SK-N-SH treated with all-trans-retinoic acid at 6 μM for 48 hours (cell line): ENCODE results near the gene CAMKK2.

Experiments used
- ATAC-seq: fragments of 200-7000 bp; cut with Tn5 transposase; 3 replicates; pipeline ENCODE4 v1.9.1; 2020; ENCODE audit warnings: mild to moderate bottlenecking, moderate library complexity
- ARNTL ChIP-seq: fragments of 450-650 bp; formaldehyde crosslinking; IDR thresholded peaks from 2 replicates; pipeline ENCODE4 v1.5.0; 2020; ENCODE audit warnings: low read depth, mild to moderate bottlenecking, moderate library complexity, borderline replicate concordance
- BACH2 ChIP-seq: fragments of 250-450 bp; sonication (Bioruptor Pico); IDR thresholded peaks from 2 replicates; pipeline ENCODE4 v1.9.0; 2021; ENCODE audit warnings: mild to moderate bottlenecking, borderline replicate concordance
- CSDC2 ChIP-seq: fragments of 250-450 bp; sonication (Bioruptor Pico); IDR thresholded peaks from 2 replicates; pipeline ENCODE4 v1.5.0; 2020; ENCODE audit warnings: mild to moderate bottlenecking, moderate library complexity
- ESRRG ChIP-seq: fragments of 250-450 bp; sonication (Bioruptor Pico); IDR thresholded peaks from 2 replicates; pipeline ENCODE4 v1.6.1; 2021; ENCODE audit warnings: mild to moderate bottlenecking
- GLIS3 ChIP-seq: fragments of 250-450 bp; sonication (Bioruptor Pico); IDR thresholded peaks from 2 replicates; pipeline ENCODE4 v1.5.0; 2020; ENCODE audit warnings: mild to moderate bottlenecking, moderate library complexity
- ISL1 ChIP-seq: fragments of 250-450 bp; sonication (Bioruptor Pico); IDR thresholded peaks from 2 replicates; pipeline ENCODE4 v2.1.2; 2022; ENCODE audit warnings: mild to moderate bottlenecking, moderate library complexity
- OSR1 ChIP-seq: fragments of 250-450 bp; sonication (Bioruptor Pico); IDR thresholded peaks from 2 replicates; pipeline ENCODE4 v1.8.0; 2022; ENCODE audit warnings: moderate library complexity, mild to moderate bottlenecking, inconsistent platforms
- PATZ1 ChIP-seq: fragments of 250-450 bp; sonication (Bioruptor Pico); IDR thresholded peaks from 2 replicates; pipeline ENCODE4 v1.8.0; 2020; ENCODE audit warnings: mild to moderate bottlenecking, moderate library complexity, borderline replicate concordance
- POU6F1 ChIP-seq: fragments of 250-450 bp; sonication (Bioruptor Pico); IDR thresholded peaks from 2 replicates; pipeline ENCODE4 v1.8.0; 2021; ENCODE audit warnings: low read depth, mild to moderate bottlenecking, moderate library complexity, borderline replicate concordance
- PPARA ChIP-seq: fragments of 250-450 bp; sonication (Bioruptor Pico); IDR thresholded peaks from 2 replicates; pipeline ENCODE4 v1.5.0; 2020; ENCODE audit warnings: mild to moderate bottlenecking, borderline replicate concordance
- RARB ChIP-seq: fragments of 250-450 bp; sonication (Bioruptor Pico); IDR thresholded peaks from 2 replicates; pipeline ENCODE4 v1.8.0; 2021; ENCODE audit warnings: mild to moderate bottlenecking, moderate library complexity
- SNAI2 ChIP-seq: fragments of 250-450 bp; sonication (Bioruptor Pico); IDR thresholded peaks from 2 replicates; pipeline ENCODE4 v1.5.0; 2020; ENCODE audit warnings: mild to moderate bottlenecking, moderate library complexity
- TCF4 ChIP-seq: fragments of 250-450 bp; sonication (Bioruptor Pico); IDR thresholded peaks from 2 replicates; pipeline ENCODE4 v1.8.0; 2021; ENCODE audit warnings: mild to moderate bottlenecking, moderate library complexity, borderline replicate concordance
- TOX ChIP-seq: fragments of 250-450 bp; sonication (Bioruptor Pico); IDR thresholded peaks from 2 replicates; pipeline ENCODE4 v1.8.0; 2021; ENCODE audit warnings: mild to moderate bottlenecking, moderate library complexity, borderline replicate concordance
- ZC3H10 ChIP-seq: fragments of 250-450 bp; sonication (Bioruptor Pico); IDR thresholded peaks from 2 replicates; pipeline ENCODE4 v1.5.1; 2021; ENCODE audit warnings: mild to moderate bottlenecking, moderate library complexity
- ZFP3 ChIP-seq: fragments of 250-450 bp; sonication (Bioruptor Pico); IDR thresholded peaks from 2 replicates; pipeline ENCODE4 v1.5.0; 2020; ENCODE audit warnings: mild to moderate bottlenecking, moderate library complexity
- ZFP30 ChIP-seq: fragments of 450-650 bp; formaldehyde crosslinking; IDR thresholded peaks from 2 replicates; pipeline ENCODE4 v1.5.0; 2022; ENCODE audit warnings: mild to moderate bottlenecking, moderate library complexity
- ZNF565 ChIP-seq: fragments of 450-650 bp; formaldehyde crosslinking; conservative IDR thresholded peaks from 2 replicates; pipeline ENCODE4 v1.5.0; 2020; ENCODE audit warnings: low read depth, mild to moderate bottlenecking, moderate library complexity
- ZNF70 ChIP-seq: fragments of 450-650 bp; formaldehyde crosslinking; IDR thresholded peaks from 2 replicates; pipeline ENCODE4 v1.5.0; 2020; ENCODE audit warnings: mild to moderate bottlenecking, moderate library complexity
- ZNF8 ChIP-seq: fragments of 450-650 bp; formaldehyde crosslinking; IDR thresholded peaks from 2 replicates; pipeline ENCODE4 v1.5.0; 2020; ENCODE audit warnings: mild to moderate bottlenecking, moderate library complexity
- TF ChIP-seq, protein P1 (sequence below): fragments of 250-450 bp; sonication (Bioruptor Pico); IDR thresholded peaks from 2 replicates; pipeline ENCODE4 v1.5.1; 2021; ENCODE audit warnings: mild to moderate bottlenecking, moderate library complexity
- TF ChIP-seq, protein P2 (sequence below): fragments of 250-450 bp; sonication (Bioruptor Pico); IDR thresholded peaks from 2 replicates; pipeline ENCODE4 v1.5.0; 2020; ENCODE audit warnings: mild to moderate bottlenecking, moderate library complexity

The CAMKK2 gene

DNA sequence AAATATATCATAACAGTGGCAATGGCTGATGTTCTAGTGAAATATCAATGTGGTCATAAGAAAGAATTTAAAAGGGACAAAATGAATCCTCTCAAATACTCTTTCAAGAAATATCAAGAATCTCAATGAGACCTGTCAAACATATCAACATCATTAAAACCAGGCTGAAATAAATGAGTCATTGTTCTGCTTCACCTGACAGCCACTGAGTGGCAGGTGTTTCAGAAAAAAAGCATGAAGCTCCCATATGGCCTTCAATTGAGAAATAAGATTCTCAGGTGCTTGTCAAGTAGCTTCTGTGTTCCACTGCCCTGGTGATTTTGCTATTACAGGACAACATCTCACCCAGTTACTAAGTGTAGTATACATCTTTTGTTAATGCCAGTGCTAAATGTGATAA is 34.2 kb upstream of the CAMKK2 start:
- TF ChIP-seq GLIS3 (CRISPR knock-in tag) = no peak
- TF ChIP-seq ISL1 (CRISPR knock-in tag) = no peak
- no peak for TF ChIP-seq CSDC2
- TF ChIP-seq ARNTL (CRISPR knock-in tag) = no peak
- no peak for TF ChIP-seq ZFP30
- no peak for TF ChIP-seq PPARA
- TF ChIP-seq BACH2 (CRISPR knock-in tag) = no peak
- no peak for TF ChIP-seq ZNF565
- TF ChIP-seq TOX (CRISPR knock-in tag) = no peak
- no peak for TF ChIP-seq PATZ1 (CRISPR knock-in tag)
- TF ChIP-seq OSR1 (CRISPR knock-in tag) = no peak
- no peak for TF ChIP-seq ZFP3 (CRISPR knock-in tag)
- no peak for ATAC-seq

GRCh38 chr12:121330195-121330594 is 33.7 kb upstream of the CAMKK2 start:
- TF ChIP-seq ZFP30 = no peak
- no peak for TF ChIP-seq TCF4 (CRISPR knock-in tag)
- TF ChIP-seq, protein P1, sequence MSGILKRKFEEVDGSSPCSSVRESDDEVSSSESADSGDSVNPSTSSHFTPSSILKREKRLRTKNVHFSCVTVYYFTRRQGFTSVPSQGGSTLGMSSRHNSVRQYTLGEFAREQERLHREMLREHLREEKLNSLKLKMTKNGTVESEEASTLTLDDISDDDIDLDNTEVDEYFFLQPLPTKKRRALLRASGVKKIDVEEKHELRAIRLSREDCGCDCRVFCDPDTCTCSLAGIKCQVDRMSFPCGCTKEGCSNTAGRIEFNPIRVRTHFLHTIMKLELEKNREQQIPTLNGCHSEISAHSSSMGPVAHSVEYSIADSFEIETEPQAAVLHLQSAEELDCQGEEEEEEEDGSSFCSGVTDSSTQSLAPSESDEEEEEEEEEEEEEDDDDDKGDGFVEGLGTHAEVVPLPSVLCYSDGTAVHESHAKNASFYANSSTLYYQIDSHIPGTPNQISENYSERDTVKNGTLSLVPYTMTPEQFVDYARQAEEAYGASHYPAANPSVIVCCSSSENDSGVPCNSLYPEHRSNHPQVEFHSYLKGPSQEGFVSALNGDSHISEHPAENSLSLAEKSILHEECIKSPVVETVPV = no peak
- TF ChIP-seq PPARA = no peak
- TF ChIP-seq SNAI2 (CRISPR knock-in tag) = no peak
- no peak for TF ChIP-seq ZC3H10
- no peak for TF ChIP-seq TOX (CRISPR knock-in tag)
- no peak for ATAC-seq

- ATAC-seq = no peak
- TF ChIP-seq PPARA (no peak), ESRRG (no peak), POU6F1 (CRISPR knock-in tag) (no peak), BACH2 (CRISPR knock-in tag) (no peak)
- TF ChIP-seq, all 23 proteins: peak for 0
These were observed 32.1 kb upstream of the CAMKK2 start for GRCh38 chr12:121328620-121329019.

- ATAC-seq = no peak; the same call in 2 of the 3 replicates
- TF ChIP-seq TOX (CRISPR knock-in tag) (no peak), ESRRG (no peak), PATZ1 (CRISPR knock-in tag) (no peak), ZNF70 (no peak), POU6F1 (CRISPR knock-in tag) (no peak), OSR1 (CRISPR knock-in tag) (no peak), ZNF565 (no peak), ARNTL (CRISPR knock-in tag) (no peak), ZC3H10 (no peak), TCF4 (CRISPR knock-in tag) (no peak), ZFP3 (CRISPR knock-in tag) (no peak), RARB (no peak), ZNF8 (CRISPR knock-in tag) (no peak), ZFP30 (no peak)
- TF ChIP-seq, protein P1 = no peak
- TF ChIP-seq, protein P2, sequence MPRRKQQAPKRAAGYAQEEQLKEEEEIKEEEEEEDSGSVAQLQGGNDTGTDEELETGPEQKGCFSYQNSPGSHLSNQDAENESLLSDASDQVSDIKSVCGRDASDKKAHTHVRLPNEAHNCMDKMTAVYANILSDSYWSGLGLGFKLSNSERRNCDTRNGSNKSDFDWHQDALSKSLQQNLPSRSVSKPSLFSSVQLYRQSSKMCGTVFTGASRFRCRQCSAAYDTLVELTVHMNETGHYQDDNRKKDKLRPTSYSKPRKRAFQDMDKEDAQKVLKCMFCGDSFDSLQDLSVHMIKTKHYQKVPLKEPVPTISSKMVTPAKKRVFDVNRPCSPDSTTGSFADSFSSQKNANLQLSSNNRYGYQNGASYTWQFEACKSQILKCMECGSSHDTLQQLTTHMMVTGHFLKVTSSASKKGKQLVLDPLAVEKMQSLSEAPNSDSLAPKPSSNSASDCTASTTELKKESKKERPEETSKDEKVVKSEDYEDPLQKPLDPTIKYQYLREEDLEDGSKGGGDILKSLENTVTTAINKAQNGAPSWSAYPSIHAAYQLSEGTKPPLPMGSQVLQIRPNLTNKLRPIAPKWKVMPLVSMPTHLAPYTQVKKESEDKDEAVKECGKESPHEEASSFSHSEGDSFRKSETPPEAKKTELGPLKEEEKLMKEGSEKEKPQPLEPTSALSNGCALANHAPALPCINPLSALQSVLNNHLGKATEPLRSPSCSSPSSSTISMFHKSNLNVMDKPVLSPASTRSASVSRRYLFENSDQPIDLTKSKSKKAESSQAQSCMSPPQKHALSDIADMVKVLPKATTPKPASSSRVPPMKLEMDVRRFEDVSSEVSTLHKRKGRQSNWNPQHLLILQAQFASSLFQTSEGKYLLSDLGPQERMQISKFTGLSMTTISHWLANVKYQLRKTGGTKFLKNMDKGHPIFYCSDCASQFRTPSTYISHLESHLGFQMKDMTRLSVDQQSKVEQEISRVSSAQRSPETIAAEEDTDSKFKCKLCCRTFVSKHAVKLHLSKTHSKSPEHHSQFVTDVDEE (CRISPR knock-in tag) = no peak
These were observed 30.6 kb upstream of the CAMKK2 start for GRCh38 chr12:121326996-121327674.
